Nephron (organoid): ENCODE measurements around the gene OR10AG1.

Experiments used
- H3K27ac Mint-ChIP-seq, 3 experiments: 2 replicates each; pipeline ENCODE4 v1.8.0; 2020; ENCODE audit warnings: mixed read lengths in 3 of 3, mild to moderate bottlenecking in 2 of 3, moderate library complexity in 1 of 3
- H3K27me3 Mint-ChIP-seq: 2 replicates; pipeline ENCODE4 v1.8.0; 2021; ENCODE audit warnings: low read depth, mild to moderate bottlenecking, moderate library complexity, mixed read lengths
- H3K36me3 Mint-ChIP-seq: 2 replicates; pipeline ENCODE4 v1.8.0; 2020; ENCODE audit warnings: low read depth, mixed read lengths
- H3K4me1 Mint-ChIP-seq: 2 replicates; pipeline ENCODE4 v1.8.0; 2020; ENCODE audit warnings: mixed read lengths
- H3K4me3 Mint-ChIP-seq, 3 experiments: 2 replicates each; pipeline ENCODE4 v1.8.0; 2020; ENCODE audit warnings: mild to moderate bottlenecking in 3 of 3, mixed read lengths in 3 of 3, moderate library complexity in 2 of 3
- H3K9me3 Mint-ChIP-seq: 2 replicates; pipeline ENCODE4 v1.8.0; 2020; ENCODE audit warnings: mixed read lengths
- CTCF ChIP-seq, 3 experiments: fragments of 200-600 bp; sonication (generic); IDR thresholded peaks; one replicate each; pipeline ENCODE4 v1.5.0; 2021; ENCODE audit warnings: antibody characterized with exemption in 3 of 3; ENCODE audit not compliant: unreplicated experiment in 3 of 3

Gene OR10AG1

GRCh38 chr11:55969845-55970244 is at the start of gene OR10AG1:
Gene OR10AG1 (minus strand): TSS chr11:55969945. CDS start chr11:55969907, 38 bp downstream.
- Mint-ChIP-seq H3K4me1 (no peaks in the 10 kb centered on the region), H3K9me3 (no peaks in the 10 kb centered on the region), H3K27me3 (peaks cover 3% of the 10 kb centered on the region), H3K4me3 (no peak within 1 kb of the TSS), H3K27ac (no peak within 1 kb of the TSS), H3K36me3 (no peaks in the 10 kb centered on the region)
- TF ChIP-seq CTCF (IDR thresholded peaks at IDR 0.05; ENCODE audit: unreplicated experiment in 3 of 3) = no peak

- no peaks in the 10 kb centered on the region for H3K36me3 Mint-ChIP-seq
- H3K9me3 Mint-ChIP-seq = no peaks in the 10 kb centered on the region
- H3K4me1 Mint-ChIP-seq = no peaks in the 10 kb centered on the region
- H3K27ac Mint-ChIP-seq = no peak overlapping the region
- no peaks in the 10 kb centered on the region for H3K27me3 Mint-ChIP-seq
- TF ChIP-seq CTCF (IDR thresholded peaks at IDR 0.05; ENCODE audit: unreplicated experiment in 3 of 3) = no peak
- H3K4me3 Mint-ChIP-seq = no peak overlapping the region
Measured at GRCh38 chr11:56013805-56014204, 44.1 kb upstream of the OR10AG1 start.

- no peaks in the 10 kb centered on the region for H3K9me3 Mint-ChIP-seq
- no peaks in the 10 kb centered on the region for H3K27me3 Mint-ChIP-seq
- H3K4me3 Mint-ChIP-seq = no peak overlapping the region
- no peaks in the 10 kb centered on the region for H3K4me1 Mint-ChIP-seq
- no peaks in the 10 kb centered on the region for H3K36me3 Mint-ChIP-seq
- no peak overlapping the region for H3K27ac Mint-ChIP-seq
- TF ChIP-seq CTCF (IDR thresholded peaks at IDR 0.05; ENCODE audit: unreplicated experiment in 3 of 3) = no peak
Measured at GRCh38 chr11:56010716-56011115, 41.0 kb upstream of the OR10AG1 start.

GRCh38 chr11:55994525-55994924 is 24.8 kb upstream of the OR10AG1 start, which contains the start of gene OR5F1:
Gene OR5F1 (minus strand): TSS chr11:55994625. CDS start chr11:55994625, 0 bp downstream.
- Mint-ChIP-seq H3K4me3 (no peak within 1 kb of the TSS), H3K27ac (no peak within 1 kb of the TSS), H3K36me3 (no peaks in the 10 kb centered on the region), H3K27me3 (no peaks in the 10 kb centered on the region), H3K4me1 (no peaks in the 10 kb centered on the region), H3K9me3 (peaks cover 5% of the 10 kb centered on the region)
- TF ChIP-seq CTCF (IDR thresholded peaks at IDR 0.05; ENCODE audit: unreplicated experiment in 3 of 3) = no peak

- no peaks in the 10 kb centered on the region for H3K9me3 Mint-ChIP-seq
- H3K4me3 Mint-ChIP-seq = no peak overlapping the region
- no peaks in the 10 kb centered on the region for H3K4me1 Mint-ChIP-seq
- peaks cover 3% of the 10 kb centered on the region for H3K27me3 Mint-ChIP-seq
- H3K27ac Mint-ChIP-seq = no peak overlapping the region
- no peaks in the 10 kb centered on the region for H3K36me3 Mint-ChIP-seq
- no peak for TF ChIP-seq CTCF (IDR thresholded peaks at IDR 0.05; ENCODE audit: unreplicated experiment in 3 of 3)
Measured at GRCh38 chr11:55970935-55971334, 1.2 kb upstream of the OR10AG1 start.

- Mint-ChIP-seq H3K4me1 (no peaks in the 10 kb centered on the region), H3K36me3 (no peaks in the 10 kb centered on the region), H3K9me3 (no peaks in the 10 kb centered on the region), H3K27me3 (peaks cover 3% of the 10 kb centered on the region), H3K27ac (no peak overlapping the region), H3K4me3 (no peak overlapping the region)
- TF ChIP-seq CTCF (IDR thresholded peaks at IDR 0.05; ENCODE audit: unreplicated experiment in 3 of 3) = no peak
Measured at GRCh38 chr11:55967914-55968313, 1.8 kb downstream of the OR10AG1 start.
